GM12864 (cell line): ENCODE results near the gene LRIG2.
"Not testable (repeated sequence)": the region's sequence is repeated elsewhere in the genome, so short reads cannot be mapped to it uniquely, and the experiment has no call there.

ENCODE experiments used
- DNase-seq: peaks from one replicate; pipeline ENCODE4 v3.0.0-alpha.2; 2011; ENCODE audit warnings: low read depth
- H3K4me3 ChIP-seq: 2 replicates; pipeline ENCODE4 v1.5.1; 2011; ENCODE audit warnings: mild to moderate bottlenecking, low read depth, low read length, control low read depth
- CTCF ChIP-seq: IDR thresholded peaks from 2 replicates; pipeline ENCODE4 v1.5.1; 2011; ENCODE audit warnings: low read depth, mild to moderate bottlenecking, moderate library complexity, low read length, control low read depth, inconsistent platforms; ENCODE audit errors: missing control alignments

Gene LRIG2

GRCh38 chr1:113046569-113046968 is 26.4 kb upstream of the LRIG2 start:
- TF ChIP-seq CTCF: no peak
- H3K4me3 ChIP-seq: no peak overlapping the region
- DNase-seq: no peak

DNA sequence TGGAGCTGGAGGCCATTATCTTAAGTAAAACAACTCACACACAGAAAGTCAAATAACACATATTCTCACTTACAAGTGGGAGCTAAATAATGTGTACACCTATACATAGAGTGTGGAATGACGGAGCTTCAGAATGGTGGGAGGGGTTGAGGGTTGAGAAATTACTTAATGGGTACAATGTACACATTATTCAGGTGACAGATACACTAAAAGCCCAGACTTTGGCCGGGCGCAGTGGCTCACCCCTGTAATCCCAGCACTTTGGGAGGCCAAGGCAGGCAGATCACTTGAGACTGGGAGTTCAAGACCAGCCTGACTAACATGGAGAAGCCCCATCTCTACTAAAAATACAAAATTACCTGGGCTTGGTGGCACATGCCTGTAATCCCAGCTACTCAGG is 24.9 kb upstream of the LRIG2 start:
- TF ChIP-seq CTCF: no peak
- no peak overlapping the region for H3K4me3 ChIP-seq
- no peak for DNase-seq

DNA sequence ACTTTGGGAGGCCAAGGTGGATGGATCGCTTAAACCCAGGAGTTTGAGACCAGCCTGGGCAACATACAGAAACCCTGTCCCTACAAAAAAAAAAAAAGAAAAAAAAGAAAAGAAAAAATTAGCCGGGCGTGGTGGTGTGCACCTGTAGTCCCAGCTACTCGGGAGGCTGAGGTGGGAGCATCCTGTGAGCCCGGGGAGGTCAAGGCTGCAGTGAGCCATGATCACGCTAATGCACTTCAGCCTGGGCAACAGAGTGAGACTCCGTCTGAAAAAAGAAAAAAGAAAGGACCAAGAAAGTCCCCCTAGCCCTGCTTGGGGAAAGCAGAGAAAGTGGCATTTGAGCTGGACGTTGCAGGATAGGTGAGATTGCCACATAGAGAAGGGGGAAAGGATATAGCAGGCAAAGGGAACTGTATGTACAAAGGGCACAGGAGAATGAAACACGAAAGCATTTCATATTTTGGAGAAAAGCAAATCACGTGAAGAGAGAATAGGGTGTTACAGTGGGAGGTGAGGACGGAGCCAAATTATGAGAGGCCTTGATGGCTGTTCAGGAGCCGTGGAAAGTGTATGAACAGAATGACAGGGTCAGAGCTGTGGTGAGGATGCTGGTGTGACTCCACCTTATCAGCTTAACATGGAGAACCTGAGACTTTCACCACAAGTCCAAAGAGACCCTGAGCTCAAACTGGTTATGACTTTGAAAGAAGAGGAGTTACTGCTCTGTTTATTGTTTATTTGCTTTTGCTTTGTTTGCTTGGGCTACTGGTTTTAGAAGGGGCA is 19.5 kb upstream of the LRIG2 start:
- no peak overlapping the region for H3K4me3 ChIP-seq
- TF ChIP-seq CTCF: no peak
- no peak for DNase-seq

GRCh38 chr1:113055570-113055969 is 17.4 kb upstream of the LRIG2 start:
- no peak for DNase-seq
- no peak overlapping the region for H3K4me3 ChIP-seq
- no peak for TF ChIP-seq CTCF

- no peak overlapping the region for H3K4me3 ChIP-seq
- no peak for TF ChIP-seq CTCF
- no peak for DNase-seq
These were observed 16.0 kb upstream of the LRIG2 start for GRCh38 chr1:113057006-113057405.

GRCh38 chr1:113058941-113059706 is 13.9 kb upstream of the LRIG2 start:
- no peak for DNase-seq

DNA sequence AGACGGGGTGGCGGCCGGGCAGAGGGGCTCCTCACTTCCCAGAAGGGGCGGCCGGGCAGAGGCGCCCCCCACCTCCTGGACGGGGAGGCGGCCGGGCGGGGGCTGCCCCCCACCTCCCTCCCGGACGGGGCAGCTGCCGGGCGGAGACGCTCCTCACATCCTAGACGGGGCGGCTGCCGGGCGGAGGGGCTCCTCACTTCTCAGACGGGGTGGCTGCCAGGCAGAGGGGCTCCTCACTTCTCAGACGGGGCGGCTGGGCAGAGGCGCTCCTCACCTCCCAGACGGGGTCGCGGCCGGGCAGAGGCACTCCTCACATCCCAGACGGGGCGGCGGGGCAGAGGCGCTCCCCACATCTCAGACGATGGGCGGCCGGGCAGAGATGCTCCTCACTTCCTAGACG is 9.5 kb upstream of the LRIG2 start:
- DNase-seq, H3K4me3 ChIP-seq: not testable (repeated sequence)

More at GRCh38 chr1:113058941-113059706, 13.9 kb upstream of the LRIG2 start:
- H3K4me3 ChIP-seq: no peak overlapping the region
- TF ChIP-seq CTCF: no peak
